H1 (cell line): ENCODE results near the gene NEK4. TPM values are rescaled to one million over a fixed set of nuclear protein-coding genes. Genes with fewer than 3 reads are reported as not detected.

Source experiments
- CTCF ChIA-PET: fragments of 300-600 bp; sonication (Branson Sonifier 250); formaldehyde crosslinking; loops from one replicate; lab custom pipeline; 2021; ENCODE audit not compliant: partially characterized antibody; lab: Charles Lee
- POLR2A ChIA-PET: fragments of 300-600 bp; sonication (Branson Sonifier 250); formaldehyde crosslinking; loops from one replicate; lab custom pipeline; 2021; ENCODE audit warnings: inconsistent platforms; ENCODE audit not compliant: partially characterized antibody; lab: Charles Lee
- DNase-seq, 2 experiments: peaks; one replicate each; pipeline versions ENCODE4 v3.0.0 to v3.0.0-alpha.2; 2010 to 2022; ENCODE audit warnings: low spot score in 2 of 2, low read depth in 1 of 2, mixed read lengths in 1 of 2
- FAIRE-seq: peaks from 2 replicates; lab custom pipeline; 2011; peaks lifted over from hg19 to GRCh38; lab: Jason Lieb, UNC
- H2AFZ ChIP-seq: 2 replicates; pipeline ENCODE4 v1.8.1; 2012; ENCODE audit warnings: low read length, inconsistent platforms
- H2AK5ac ChIP-seq: 2 replicates; pipeline ENCODE4 v1.6.1; 2013; ENCODE audit warnings: low read depth, low read length
- H2BK120ac ChIP-seq: replicated peaks from 2 replicates; pipeline ENCODE3; 2013; ENCODE audit warnings: low read depth, low read length, inconsistent platforms
- H2BK12ac ChIP-seq: 2 replicates; pipeline ENCODE4 v1.6.1; 2013; ENCODE audit warnings: low read depth, low read length
- H2BK15ac ChIP-seq: 2 replicates; pipeline ENCODE4 v1.6.1; 2013; ENCODE audit warnings: low read length
- H2BK20ac ChIP-seq: 2 replicates; pipeline ENCODE4 v1.6.1; 2013; ENCODE audit warnings: low read length
- H2BK5ac ChIP-seq: 2 replicates; pipeline ENCODE4 v1.6.1; 2013; ENCODE audit warnings: low read depth, low read length
- H3K14ac ChIP-seq: 2 replicates; pipeline ENCODE4 v1.6.1; 2013; ENCODE audit warnings: inconsistent platforms; ENCODE audit not compliant: insufficient read length
- H3K18ac ChIP-seq: 2 replicates; pipeline ENCODE4 v1.6.1; 2013; ENCODE audit warnings: low read length; ENCODE audit errors: extremely low read depth
- H3K23ac ChIP-seq: 2 replicates; pipeline ENCODE4 v1.6.1; 2013; ENCODE audit warnings: inconsistent platforms; ENCODE audit not compliant: insufficient read length
- H3K23me2 ChIP-seq: 2 replicates; pipeline ENCODE4 v1.6.1; 2013; ENCODE audit warnings: low read depth, low read length
- H3K27ac ChIP-seq: 2 replicates; pipeline ENCODE4 v1.6.1; 2011; ENCODE audit warnings: low read depth, low read length, inconsistent platforms
- H3K27me3 ChIP-seq, 4 experiments: replicated peaks in 1 of 4; 1 replicate in 1 of 4; 2 replicates in 3 of 4; pipeline versions ENCODE4 v1.6.1 to v1.8.1; 2011 to 2013; ENCODE audit warnings: low read length in 3 of 4, mild to moderate bottlenecking in 3 of 4, inconsistent platforms in 2 of 4, mixed read lengths in 2 of 4, moderate library complexity in 1 of 4; ENCODE audit not compliant: control insufficient read depth in 3 of 4, insufficient read depth in 3 of 4; ENCODE audit errors: extremely low read depth in 1 of 4
- H3K36me3 ChIP-seq, 4 experiments: 2 replicates each; pipeline versions ENCODE4 v1.6.1 to v1.8.1; 2011 to 2013; ENCODE audit warnings: mild to moderate bottlenecking in 4 of 4, low read length in 3 of 4, moderate library complexity in 2 of 4, control low read depth in 1 of 4, inconsistent platforms in 1 of 4; ENCODE audit not compliant: insufficient read depth in 4 of 4, control insufficient read depth in 2 of 4
- H3K4ac ChIP-seq: replicated peaks from 2 replicates; pipeline ENCODE3; 2013; ENCODE audit warnings: low read length, low read depth, mixed read lengths, inconsistent platforms; ENCODE audit not compliant: insufficient read length
- H3K4me1 ChIP-seq, 4 experiments: replicated peaks in 1 of 4; 1 replicate in 1 of 4; 2 replicates in 3 of 4; pipeline versions ENCODE4 v1.6.1 to v1.8.1; 2011 to 2013; ENCODE audit warnings: low read length in 3 of 4, inconsistent platforms in 2 of 4, mixed read lengths in 1 of 4; ENCODE audit not compliant: insufficient read depth in 4 of 4, control insufficient read depth in 3 of 4
- H3K4me2 ChIP-seq, 2 experiments: 2 replicates each; pipeline versions ENCODE4 v1.6.1 to v1.8.1; 2011 to 2013; ENCODE audit warnings: low read depth in 2 of 2, low read length in 2 of 2, control low read depth in 1 of 2, inconsistent platforms in 1 of 2, mild to moderate bottlenecking in 1 of 2; ENCODE audit not compliant: insufficient read depth in 1 of 2
- H3K4me3 ChIP-seq, 4 experiments: fragments of 200-600, 300-600 bp in 1 of 4; sonication (generic), shearing (Covaris generic), sonication (Bioruptor Twin) in 1 of 4; 2 replicates each; pipeline versions ENCODE4 v1.5.1 to v1.8.1; 2011 to 2016; ENCODE audit warnings: low read length in 4 of 4, low read depth in 3 of 4, control low read depth in 2 of 4, inconsistent platforms in 2 of 4, mild to moderate bottlenecking in 2 of 4, mixed read lengths in 1 of 4, moderate library complexity in 1 of 4; ENCODE audit not compliant: insufficient read depth in 2 of 4; ENCODE audit errors: extremely low read depth in 1 of 4
- H3K56ac ChIP-seq: replicated peaks from 2 replicates; pipeline ENCODE3; 2013; ENCODE audit warnings: low read depth, mild to moderate bottlenecking, mixed read lengths, low read length, inconsistent platforms; ENCODE audit not compliant: insufficient read length
- H3K79me1 ChIP-seq: 2 replicates; pipeline ENCODE4 v1.6.1; 2013; ENCODE audit warnings: low read depth, low read length, control low read depth
- H3K79me2 ChIP-seq, 2 experiments: 2 replicates each; pipeline versions ENCODE4 v1.6.1 to v1.8.1; 2012 to 2013; ENCODE audit warnings: low read length in 2 of 2, mild to moderate bottlenecking in 2 of 2, inconsistent platforms in 1 of 2; ENCODE audit not compliant: insufficient read depth in 2 of 2, control insufficient read depth in 1 of 2
- H3K9ac ChIP-seq, 4 experiments: replicated peaks in 1 of 4; 1 replicate in 1 of 4; 2 replicates in 3 of 4; pipeline versions ENCODE4 v1.6.1 to v1.8.1; 2011 to 2013; ENCODE audit warnings: low read depth in 3 of 4, low read length in 3 of 4, control low read depth in 2 of 4, mild to moderate bottlenecking in 2 of 4, moderate library complexity in 2 of 4, inconsistent platforms in 1 of 4; ENCODE audit errors: extremely low read depth in 1 of 4
- H3K9me3 ChIP-seq, 2 experiments: 2 replicates each; pipeline versions ENCODE4 v1.6.1 to v1.8.1; 2012 to 2013; ENCODE audit warnings: mild to moderate bottlenecking in 2 of 2, moderate library complexity in 2 of 2, control low read depth in 1 of 2, inconsistent platforms in 1 of 2, low read depth in 1 of 2, low read length in 1 of 2, mixed read lengths in 1 of 2; ENCODE audit not compliant: insufficient read depth in 2 of 2
- H4K20me1 ChIP-seq, 2 experiments: replicated peaks in 1 of 2; 2 replicates each; pipeline versions ENCODE3 to v1.8.1; 2011 to 2013; ENCODE audit warnings: inconsistent platforms in 2 of 2, low read length in 2 of 2, mild to moderate bottlenecking in 1 of 2; ENCODE audit not compliant: insufficient read depth in 2 of 2, control insufficient read depth in 1 of 2
- H4K5ac ChIP-seq: 2 replicates; pipeline ENCODE4 v1.6.1; 2013; ENCODE audit warnings: low read length, low read depth, mixed read lengths, inconsistent platforms; ENCODE audit not compliant: insufficient read length
- H4K8ac ChIP-seq: 2 replicates; pipeline ENCODE4 v1.8.0; 2013; ENCODE audit warnings: mild to moderate bottlenecking, moderate library complexity, low read length, inconsistent platforms; ENCODE audit not compliant: insufficient read depth; ENCODE audit errors: extremely low read depth
- H4K91ac ChIP-seq: replicated peaks from 2 replicates; pipeline ENCODE3; 2013; ENCODE audit warnings: low read length, mixed read lengths, inconsistent platforms; ENCODE audit not compliant: insufficient read length
- SRF ChIP-seq: IDR thresholded peaks from 2 replicates; pipeline ENCODE4 v1.6.1; 2011; ENCODE audit warnings: mild to moderate bottlenecking, low read depth, low read length, moderate library complexity
- WGBS, 2 experiments: shearing (Covaris generic) in 1 of 2; methylation state at CpG; one replicate each; pipeline versions ENCODE4 v1.1.6 to v1.1.7; 2013 to 2015; ENCODE audit warnings: low lambda C conversion rate in 2 of 2, mixed read lengths in 2 of 2, inconsistent platforms in 1 of 2, low coverage in 1 of 2, missing lambda C conversion rate in 1 of 2; ENCODE audit not compliant: insufficient replicate concordance in 2 of 2, insufficient coverage in 1 of 2, insufficient read length in 1 of 2; ENCODE audit errors: extremely low coverage in 1 of 2, missing lambda C conversion rate in 1 of 2; 5-methylcytosine and 5-hydroxymethylcytosine counted together
- polyA plus RNA-seq, 7 experiments: library from polyadenylated mRNA; depleted of rRNA in 3 of 7; stranded (reverse) in 5 of 7; unstranded in 2 of 7; fragments of >200 nt in 5 of 7; fragments of 200-250 nt in 2 of 7; gene quantifications; 1 replicate in 5 of 7; 2 replicates in 1 of 7; 4 replicates in 1 of 7; pipeline versions ENCODE4 v1.2.1 to v1.2.3, GENCODE V29; 2011 to 2013; ENCODE audit warnings: missing spikeins in 2 of 7, mixed read lengths in 2 of 7
- total RNA-seq: library from RNA; stranded (reverse); fragmentation: NEBNext Ultra II Directional; extraction: Animal tissue kit (Norgen Biotek cat#: 25700); gene quantifications from 2 replicates; pipeline ENCODE4 v1.2.1, GENCODE V29; 2021
- TF ChIP-seq, protein P1 (sequence below), 3 experiments: IDR thresholded peaks; 1 replicate in 2 of 3; 2 replicates in 1 of 3; pipeline versions ENCODE4 v1.5.1 to v1.6.1; 2011; ENCODE audit warnings: low read length in 3 of 3, mild to moderate bottlenecking in 3 of 3, inconsistent platforms in 2 of 3, low read depth in 1 of 3, moderate library complexity in 1 of 3; ENCODE audit not compliant: insufficient read depth in 1 of 3; ENCODE audit errors: control extremely low read depth in 1 of 3

The NEK4 gene
- total and polyA plus RNA-seq, 2 of the 8 experiments (the other 6 are each of a cell fraction or from before 2014, with no cell fraction given) = 7.5 to 40.0 TPM

GRCh38 chr3:52816654-52817053, 45.9 kb upstream of the NEK4 start:
- no peak overlapping the region for H4K5ac ChIP-seq
- no peak overlapping the region for H2BK15ac ChIP-seq
- no peaks in the 10 kb centered on the region for H3K23me2 ChIP-seq
- no peak overlapping the region for H3K18ac ChIP-seq
- H3K79me1 ChIP-seq = no peaks in the 10 kb centered on the region
- H3K56ac ChIP-seq = no peak overlapping the region
- H2AK5ac ChIP-seq = no peak overlapping the region
- H3K9me3 ChIP-seq = no peaks in the 10 kb centered on the region
- no peak overlapping the region for H3K4me3 ChIP-seq
- no peak overlapping the region for H3K4ac ChIP-seq
- H3K36me3 ChIP-seq = no peaks in the 10 kb centered on the region
- H2BK20ac ChIP-seq = no peak overlapping the region
- H3K4me1 ChIP-seq = peaks cover 0 to 6% (median 3%) of the 10 kb centered on the region in 4 experiments; a peak in 2 of 7 replicates
- no peak overlapping the region for H4K91ac ChIP-seq
- 89% methylated on average over 10 of the region's 10 CpGs; no CpG with 5 or more reads in 1 of the 2 experiments for WGBS, 2 experiments
- no peaks in the 10 kb centered on the region for H3K79me2 ChIP-seq
- H4K8ac ChIP-seq = no peak overlapping the region; the same call in 1 of the 2 replicates
- DNase-seq (no peak), FAIRE-seq (no peak)
- TF ChIP-seq, protein P1, sequence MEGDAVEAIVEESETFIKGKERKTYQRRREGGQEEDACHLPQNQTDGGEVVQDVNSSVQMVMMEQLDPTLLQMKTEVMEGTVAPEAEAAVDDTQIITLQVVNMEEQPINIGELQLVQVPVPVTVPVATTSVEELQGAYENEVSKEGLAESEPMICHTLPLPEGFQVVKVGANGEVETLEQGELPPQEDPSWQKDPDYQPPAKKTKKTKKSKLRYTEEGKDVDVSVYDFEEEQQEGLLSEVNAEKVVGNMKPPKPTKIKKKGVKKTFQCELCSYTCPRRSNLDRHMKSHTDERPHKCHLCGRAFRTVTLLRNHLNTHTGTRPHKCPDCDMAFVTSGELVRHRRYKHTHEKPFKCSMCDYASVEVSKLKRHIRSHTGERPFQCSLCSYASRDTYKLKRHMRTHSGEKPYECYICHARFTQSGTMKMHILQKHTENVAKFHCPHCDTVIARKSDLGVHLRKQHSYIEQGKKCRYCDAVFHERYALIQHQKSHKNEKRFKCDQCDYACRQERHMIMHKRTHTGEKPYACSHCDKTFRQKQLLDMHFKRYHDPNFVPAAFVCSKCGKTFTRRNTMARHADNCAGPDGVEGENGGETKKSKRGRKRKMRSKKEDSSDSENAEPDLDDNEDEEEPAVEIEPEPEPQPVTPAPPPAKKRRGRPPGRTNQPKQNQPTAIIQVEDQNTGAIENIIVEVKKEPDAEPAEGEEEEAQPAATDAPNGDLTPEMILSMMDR (IDR thresholded peaks at IDR 0.05; ENCODE audit: control extremely low read depth in 1 of 3, insufficient read depth in 1 of 3, low read depth in 1 of 3, low read length in 3 of 3) = no peak
- TF ChIP-seq SRF = no peak
- no peak overlapping the region for H2BK5ac ChIP-seq
- H2BK12ac ChIP-seq = no peak overlapping the region
- H3K4me2 ChIP-seq = no peak overlapping the region
- H3K27ac ChIP-seq = no peak overlapping the region
- no peaks in the 10 kb centered on the region for H3K27me3 ChIP-seq
- H2AFZ ChIP-seq = no peak overlapping the region
- ChIA-PET CTCF (interaction anchor here (0.6 to 7.5 kb wide), 9 partner anchors 10 to 1899 kb away, joined by 3 to 86 read pairs (median 3); partner anchors contain the start of genes ITIH4 and NEK4), POLR2A (interaction anchor here (1.3 kb wide), 1 partner anchor 348 kb away, joined by 3 read pairs; no protein-coding TSS in a partner anchor)
- H3K9ac ChIP-seq = no peak overlapping the region
- H3K23ac ChIP-seq = no peak overlapping the region
- no peaks in the 10 kb centered on the region for H4K20me1 ChIP-seq
- no peak overlapping the region for H3K14ac ChIP-seq
- H2BK120ac ChIP-seq = no peak overlapping the region
